SJCRH30 (cell line): Measurements from ENCODE around the gene ADAMTSL1. TPM values are rescaled to one million over a fixed set of nuclear protein-coding genes. Genes with fewer than 3 reads are reported as not detected.

Experiments
- DNase-seq, 2 experiments: peaks; one replicate each; pipeline ENCODE4 v3.0.0-alpha.2; 2015 to 2020
- H3K27ac ChIP-seq: fragments of 250-450 bp; sonication (Bioruptor Pico); 2 replicates; pipeline ENCODE4 v1.5.1; 2020; ENCODE audit warnings: mild to moderate bottlenecking, moderate library complexity
- H3K27me3 ChIP-seq: fragments of 250-450 bp; sonication (Bioruptor Pico); 2 replicates; pipeline ENCODE4 v1.5.1; 2020; ENCODE audit warnings: mild to moderate bottlenecking, moderate library complexity
- H3K36me3 ChIP-seq: fragments of 250-450 bp; sonication (Bioruptor Pico); 2 replicates; pipeline ENCODE4 v1.5.1; 2020; ENCODE audit warnings: mild to moderate bottlenecking, moderate library complexity
- H3K4me1 ChIP-seq: fragments of 250-450 bp; sonication (Bioruptor Pico); 2 replicates; pipeline ENCODE4 v1.5.1; 2020; ENCODE audit warnings: mild to moderate bottlenecking, moderate library complexity
- H3K4me3 ChIP-seq: fragments of 250-450 bp; sonication (Bioruptor Pico); 2 replicates; pipeline ENCODE4 v1.5.1; 2020; ENCODE audit warnings: mild to moderate bottlenecking, moderate library complexity
- H3K9me3 ChIP-seq: fragments of 250-450 bp; sonication (Bioruptor Pico); replicated peaks from 2 replicates; pipeline ENCODE4 v1.5.1; 2020; ENCODE audit warnings: mild to moderate bottlenecking, moderate library complexity
- total RNA-seq: library from RNA; depleted of rRNA; stranded (reverse); fragments of >200 nt; shearing (Covaris generic); gene quantifications from 2 replicates; pipeline ENCODE4 v1.2.3, GENCODE V29; 2014

Gene ADAMTSL1
- total RNA-seq, 1 experiment from 2014 or later = 3.3 TPM

- Histone ChIP-seq H3K36me3 (no peaks in the 10 kb centered on the region; the same call in 1 of the 2 replicates), H3K4me1 (peaks cover 23% of the 10 kb centered on the region), H3K27me3 (no peaks in the 10 kb centered on the region), H3K9me3 (0 out of 2 replicates have a peak, but pooled peaks cover 2% of the 10 kb centered on the region), H3K4me3 (no peak overlapping the region), H3K27ac (peak overlapping the region; percentile 64)
- no peak for DNase-seq
Observed at GRCh38 chr9:18479405-18479804, 5.5 kb downstream of the ADAMTSL1 start.

DNA sequence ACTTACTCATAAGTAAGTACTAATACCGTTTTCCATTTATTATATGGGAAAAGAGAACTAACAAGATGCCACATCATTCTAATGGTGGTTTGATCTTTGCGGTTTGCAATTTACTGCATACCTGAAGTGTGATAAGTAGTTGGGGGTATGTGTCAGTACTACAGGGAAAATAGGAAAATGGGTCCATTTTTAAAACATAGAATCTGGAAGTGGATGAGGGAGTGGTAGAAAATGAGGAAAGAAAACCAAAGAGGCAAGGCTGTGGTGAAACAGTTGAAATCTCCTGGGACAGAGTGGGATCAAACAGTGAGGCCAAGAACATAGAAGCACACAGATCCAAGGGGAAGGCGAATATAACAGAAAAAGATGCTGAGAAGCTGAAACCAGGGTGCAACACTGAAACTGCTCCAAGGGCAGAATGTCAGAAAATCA, 6.7 kb downstream of the ADAMTSL1 start:
- DNase-seq = no peak
- Histone ChIP-seq H3K27me3 (no peaks in the 10 kb centered on the region), H3K36me3 (no peaks in the 10 kb centered on the region; the same call in 1 of the 2 replicates), H3K9me3 (0 out of 2 replicates have a peak, but pooled peaks cover 2% of the 10 kb centered on the region), H3K4me1 (peaks cover 33% of the 10 kb centered on the region), H3K27ac (no peak overlapping the region), H3K4me3 (no peak overlapping the region)

DNA sequence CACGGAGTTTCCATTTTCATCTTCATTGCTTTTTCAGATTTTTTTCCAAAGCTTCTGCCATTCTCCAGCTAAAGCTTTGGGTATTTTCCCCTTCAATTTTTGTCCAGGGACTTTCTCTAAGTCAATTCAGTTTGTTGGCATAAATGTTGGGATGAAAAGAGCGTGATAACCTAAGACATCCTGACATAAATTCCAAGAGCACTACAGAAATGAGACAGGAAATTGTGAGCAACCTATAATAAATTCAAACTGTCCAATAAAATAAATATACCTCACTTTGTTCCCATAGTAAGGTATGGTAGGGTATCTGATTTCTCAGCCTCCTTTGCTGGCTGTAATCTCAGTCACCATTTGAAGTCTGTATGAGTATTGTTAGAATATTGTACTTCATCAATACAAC, 8.4 kb downstream of the ADAMTSL1 start:
- H3K9me3 ChIP-seq = 0 out of 2 replicates have a peak, but pooled peaks cover 2% of the 10 kb centered on the region
- H3K4me3 ChIP-seq = no peak overlapping the region
- peaks cover 33% of the 10 kb centered on the region for H3K4me1 ChIP-seq
- H3K27me3 ChIP-seq = no peaks in the 10 kb centered on the region
- H3K36me3 ChIP-seq = no peaks in the 10 kb centered on the region; the same call in 1 of the 2 replicates
- no peak overlapping the region for H3K27ac ChIP-seq
- DNase-seq = no peak

DNA sequence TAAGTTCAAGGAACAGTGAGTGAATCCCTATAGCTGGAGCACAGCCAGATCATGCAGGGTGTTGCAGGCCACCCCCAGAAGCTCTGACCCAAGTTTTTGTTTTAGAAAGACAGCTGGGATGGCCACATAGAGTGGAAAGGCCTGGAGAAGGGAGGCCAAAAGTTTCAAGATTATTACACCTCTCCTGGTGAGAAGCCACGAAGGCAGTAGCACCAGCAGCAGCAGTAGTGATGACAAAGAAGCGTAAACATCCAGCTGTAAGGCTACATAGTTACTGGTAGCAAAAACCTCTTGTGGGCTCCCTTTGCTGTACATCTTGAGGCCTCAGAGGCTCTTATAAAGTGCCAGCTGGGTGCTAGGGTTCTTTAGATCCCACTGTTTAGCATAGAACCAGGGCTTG, 11.8 kb downstream of the ADAMTSL1 start:
- Histone ChIP-seq H3K27ac (no peak overlapping the region), H3K4me1 (peaks cover 29% of the 10 kb centered on the region), H3K36me3 (no peaks in the 10 kb centered on the region; the same call in 1 of the 2 replicates), H3K4me3 (no peak overlapping the region), H3K9me3 (0 out of 2 replicates have a peak, but pooled peaks cover 2% of the 10 kb centered on the region), H3K27me3 (no peaks in the 10 kb centered on the region)
- DNase-seq = peak; percentile 21 to 45

DNA sequence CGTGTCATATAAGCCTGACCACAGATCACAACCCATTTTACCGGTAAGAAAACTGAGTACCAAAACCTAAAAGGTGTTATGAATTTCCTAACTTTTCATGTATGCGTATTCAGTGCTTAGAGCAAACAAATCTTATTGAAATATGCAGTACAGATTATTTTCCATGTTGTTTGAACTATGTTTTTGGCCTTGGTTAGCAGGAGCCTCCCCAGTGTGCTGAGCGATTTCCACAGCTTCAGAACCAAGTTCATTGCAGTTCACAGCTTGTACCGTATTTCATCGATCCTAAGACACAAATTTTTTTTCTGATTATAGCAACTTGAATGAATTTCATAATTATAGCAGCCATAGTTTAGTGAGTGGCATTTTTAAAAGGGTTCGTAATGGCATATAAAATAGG, 13.7 kb downstream of the ADAMTSL1 start:
- H3K36me3 ChIP-seq = no peaks in the 10 kb centered on the region; the same call in 1 of the 2 replicates
- no peaks in the 10 kb centered on the region for H3K9me3 ChIP-seq
- H3K4me3 ChIP-seq = no peak overlapping the region
- H3K27me3 ChIP-seq = no peaks in the 10 kb centered on the region
- H3K27ac ChIP-seq = no peak overlapping the region
- H3K4me1 ChIP-seq = peaks cover 43% of the 10 kb centered on the region
- DNase-seq = no peak

GRCh38 chr9:18488886-18489285, 14.9 kb downstream of the ADAMTSL1 start:
- Histone ChIP-seq H3K4me3 (no peak overlapping the region), H3K27ac (no peak overlapping the region), H3K9me3 (no peaks in the 10 kb centered on the region), H3K36me3 (no peaks in the 10 kb centered on the region), H3K27me3 (no peaks in the 10 kb centered on the region), H3K4me1 (peaks cover 53% of the 10 kb centered on the region)
- DNase-seq = no peak

GRCh38 chr9:18489861-18490260, 15.9 kb downstream of the ADAMTSL1 start:
- H3K36me3 ChIP-seq = no peaks in the 10 kb centered on the region
- DNase-seq = peak in 1 of 2 experiments; percentile 17
- H3K4me1 ChIP-seq = peaks cover 43% of the 10 kb centered on the region
- H3K9me3 ChIP-seq = no peaks in the 10 kb centered on the region
- no peak overlapping the region for H3K4me3 ChIP-seq
- no peaks in the 10 kb centered on the region for H3K27me3 ChIP-seq
- peak overlapping the region; percentile 89 for H3K27ac ChIP-seq

DNA sequence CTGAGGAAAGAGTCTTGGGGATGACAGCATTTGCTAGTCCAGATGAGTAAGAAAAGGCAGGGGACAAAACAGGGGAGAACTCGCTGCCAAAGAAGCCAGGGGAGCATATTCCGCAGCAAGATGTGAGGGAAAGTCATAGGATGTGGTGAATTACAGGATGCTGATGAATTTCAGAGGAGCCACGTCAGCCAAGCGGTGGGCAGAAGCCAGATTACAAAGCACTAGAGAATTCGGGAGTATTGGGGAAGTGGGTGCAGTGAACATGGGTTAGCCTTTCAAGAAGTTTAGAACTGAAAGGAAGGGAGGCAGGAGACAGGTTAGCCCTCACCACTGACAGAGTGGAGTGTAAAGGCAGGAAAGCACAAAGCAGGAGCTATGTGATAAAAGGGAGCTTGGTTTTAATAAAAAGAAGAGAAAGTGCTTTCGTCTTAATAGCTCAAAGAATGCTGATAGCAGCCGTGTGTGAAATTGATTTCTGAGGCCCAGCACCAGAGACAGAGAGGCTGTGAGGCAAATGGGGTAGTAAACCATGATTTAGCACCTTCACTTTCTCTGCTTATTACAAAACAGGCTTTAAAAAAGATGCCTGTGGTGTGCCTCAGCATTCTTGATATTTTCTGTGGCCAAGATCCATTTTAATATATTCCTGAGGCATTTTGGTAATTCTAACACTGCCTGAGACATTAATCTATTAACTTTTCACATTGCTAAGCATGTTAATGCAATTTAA, 16.9 kb downstream of the ADAMTSL1 start:
- DNase-seq = peak; percentile 50 to 64
- no peaks in the 10 kb centered on the region for H3K36me3 ChIP-seq
- no peaks in the 10 kb centered on the region for H3K9me3 ChIP-seq
- H3K27ac ChIP-seq = peak overlapping the region; percentile 89
- H3K4me1 ChIP-seq = peaks cover 38% of the 10 kb centered on the region
- peak overlapping the region; percentile 30 for H3K4me3 ChIP-seq
- no peaks in the 10 kb centered on the region for H3K27me3 ChIP-seq

GRCh38 chr9:18492612-18493011, 18.7 kb downstream of the ADAMTSL1 start:
- peak overlapping the region; percentile 89; the same call in 1 of the 2 replicates for H3K27ac ChIP-seq
- no peak for DNase-seq

GRCh38 chr9:18493451-18493993, 19.6 kb downstream of the ADAMTSL1 start:
- Histone ChIP-seq H3K4me1 (peaks cover 38% of the 10 kb centered on the region), H3K36me3 (no peaks in the 10 kb centered on the region), H3K9me3 (no peaks in the 10 kb centered on the region), H3K4me3 (no peak overlapping the region), H3K27ac (no peak overlapping the region), H3K27me3 (no peaks in the 10 kb centered on the region)
- DNase-seq = no peak

More at GRCh38 chr9:18492612-18493011, 18.7 kb downstream of the ADAMTSL1 start:
- Histone ChIP-seq H3K36me3 (no peaks in the 10 kb centered on the region), H3K27me3 (no peaks in the 10 kb centered on the region), H3K4me1 (peaks cover 38% of the 10 kb centered on the region), H3K9me3 (no peaks in the 10 kb centered on the region), H3K4me3 (no peak overlapping the region)

DNA sequence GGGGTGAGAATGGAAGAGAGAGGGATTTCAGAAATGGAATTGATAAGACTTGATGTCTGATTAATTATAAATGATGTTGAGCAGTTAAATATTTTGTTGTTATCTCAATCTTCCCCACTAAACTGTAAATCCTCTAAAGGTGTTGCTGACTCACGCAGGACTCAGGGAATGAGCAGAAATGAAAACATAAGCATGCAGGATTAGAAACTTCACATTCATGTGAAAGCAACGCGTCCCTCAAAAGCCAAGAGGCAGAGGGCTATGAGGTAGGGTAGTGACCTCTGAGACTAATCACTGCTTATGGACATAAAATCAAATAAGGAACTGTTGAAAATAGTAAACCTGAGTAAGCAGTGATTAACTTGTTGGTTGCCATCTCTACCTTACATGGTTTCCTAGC, 21.1 kb downstream of the ADAMTSL1 start:
- no peak overlapping the region for H3K4me3 ChIP-seq
- H3K4me1 ChIP-seq = peaks cover 29% of the 10 kb centered on the region
- DNase-seq = no peak
- H3K27me3 ChIP-seq = no peaks in the 10 kb centered on the region
- H3K9me3 ChIP-seq = no peaks in the 10 kb centered on the region
- no peaks in the 10 kb centered on the region for H3K36me3 ChIP-seq
- no peak overlapping the region for H3K27ac ChIP-seq

DNA sequence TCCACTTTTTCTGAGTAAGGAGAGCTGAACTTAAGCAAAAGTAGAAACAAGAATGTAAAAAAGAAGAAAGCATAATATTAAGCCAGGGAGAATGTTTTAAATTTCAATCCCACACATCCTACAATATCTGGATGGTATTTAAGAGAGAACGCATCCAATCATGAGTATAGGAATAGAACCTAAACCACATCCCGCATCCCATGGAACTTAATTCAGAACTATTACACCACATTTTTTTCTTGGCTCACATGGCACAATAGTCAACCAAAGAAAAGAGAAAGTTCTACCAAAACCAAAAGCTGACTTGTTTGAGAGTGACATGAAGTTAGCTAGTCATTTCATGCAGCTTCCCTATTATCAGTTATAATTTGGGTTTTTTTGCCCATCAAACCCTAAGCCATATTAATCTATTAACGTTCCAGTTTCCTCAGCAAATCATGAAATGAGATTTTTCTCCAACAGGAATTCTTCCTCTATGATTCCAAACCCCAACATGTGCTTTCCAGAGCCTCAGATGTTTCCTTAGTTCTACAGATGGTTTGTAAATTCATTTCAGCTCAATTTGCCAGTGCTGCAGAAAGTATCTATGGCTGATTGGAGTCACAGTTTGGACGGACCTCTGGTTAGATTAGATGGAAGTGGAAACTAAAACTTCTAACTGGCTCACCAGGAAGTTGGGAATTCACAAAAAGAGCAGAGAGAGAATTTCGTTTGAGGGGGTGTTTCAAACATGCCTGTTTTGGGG, 22.5 kb downstream of the ADAMTSL1 start:
- Histone ChIP-seq H3K4me3 (no peak overlapping the region), H3K27me3 (no peaks in the 10 kb centered on the region), H3K9me3 (no peaks in the 10 kb centered on the region), H3K4me1 (peaks cover 20% of the 10 kb centered on the region), H3K36me3 (no peaks in the 10 kb centered on the region), H3K27ac (no peak overlapping the region)
- no peak for DNase-seq

DNA sequence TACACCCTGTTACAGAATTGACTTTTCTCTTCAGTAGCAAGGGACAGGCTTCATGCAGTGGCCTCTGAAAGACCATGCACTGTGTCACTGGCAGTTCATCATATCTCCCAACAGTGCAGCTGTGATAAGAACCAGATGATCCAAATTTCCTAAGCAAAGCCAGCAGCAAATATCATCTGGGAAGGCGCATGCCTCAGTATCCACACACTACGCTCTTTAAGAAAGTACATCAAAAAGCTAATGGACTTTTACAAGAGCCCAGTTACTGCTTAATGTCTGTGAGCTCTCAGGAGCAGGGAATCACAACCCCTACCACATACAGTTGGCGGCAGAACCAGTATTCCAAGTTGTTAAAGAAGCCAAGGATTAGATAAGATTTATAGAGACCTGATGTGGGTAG, 25.1 kb downstream of the ADAMTSL1 start:
- Histone ChIP-seq H3K4me1 (no peaks in the 10 kb centered on the region), H3K36me3 (no peaks in the 10 kb centered on the region), H3K27me3 (no peaks in the 10 kb centered on the region), H3K27ac (no peak overlapping the region), H3K9me3 (no peaks in the 10 kb centered on the region), H3K4me3 (no peak overlapping the region)
- no peak for DNase-seq

DNA sequence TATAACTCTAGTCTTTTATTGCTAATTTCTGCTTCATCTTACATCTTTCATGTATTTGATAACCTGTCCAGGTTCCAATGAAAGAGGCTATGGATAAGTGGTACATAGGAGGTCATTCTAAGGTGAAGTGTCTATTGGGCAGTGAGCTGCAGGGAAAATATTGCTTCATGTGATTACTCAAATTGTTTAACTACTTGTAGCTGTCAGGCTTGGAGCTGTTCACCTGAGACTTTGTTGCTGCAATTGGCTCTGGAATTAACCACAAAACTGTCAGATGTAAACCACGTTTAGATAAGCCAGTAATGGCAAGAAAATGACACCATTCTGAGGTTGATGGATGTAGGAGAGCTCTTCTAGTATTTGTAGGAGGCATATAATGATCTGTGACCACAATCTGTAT, 26.0 kb downstream of the ADAMTSL1 start:
- H3K36me3 ChIP-seq = no peaks in the 10 kb centered on the region
- H3K27ac ChIP-seq = no peak overlapping the region
- no peaks in the 10 kb centered on the region for H3K27me3 ChIP-seq
- H3K4me3 ChIP-seq = no peak overlapping the region
- H3K9me3 ChIP-seq = no peaks in the 10 kb centered on the region
- H3K4me1 ChIP-seq = no peaks in the 10 kb centered on the region
- DNase-seq = no peak

DNA sequence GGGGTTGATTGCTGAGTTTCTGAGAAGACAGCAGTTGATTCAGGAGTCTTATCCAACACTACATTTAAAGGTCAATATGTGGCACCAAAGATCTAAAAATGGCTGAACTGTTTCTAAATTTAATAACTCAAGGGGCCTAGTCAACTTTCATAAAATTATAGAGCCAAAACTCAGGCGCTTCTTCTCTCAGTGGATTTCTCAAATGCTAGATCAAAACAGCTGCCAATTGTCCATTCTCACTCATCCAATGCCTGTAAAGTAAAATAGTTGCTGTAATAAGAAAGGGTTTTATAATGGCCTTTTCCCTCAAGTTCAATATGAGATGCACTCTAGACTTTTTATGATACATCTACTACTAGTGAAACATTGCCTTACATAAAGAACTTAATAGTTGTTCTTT, 26.5 kb downstream of the ADAMTSL1 start:
- Histone ChIP-seq H3K36me3 (no peaks in the 10 kb centered on the region), H3K4me1 (no peaks in the 10 kb centered on the region), H3K4me3 (no peak overlapping the region), H3K27ac (no peak overlapping the region), H3K9me3 (no peaks in the 10 kb centered on the region), H3K27me3 (no peaks in the 10 kb centered on the region)
- no peak for DNase-seq
